ENCODE measurements around the gene CERT1. TPM values are rescaled to one million over a fixed set of nuclear protein-coding genes. Genes with fewer than 3 reads are reported as not detected.
"Not testable (repeated sequence)": the region's sequence is repeated elsewhere in the genome, so short reads cannot be mapped to it uniquely, and the experiment has no call there.

The CERT1 gene
- total and polyA plus RNA-seq, 9 of the 15 experiments (the other 6 are each of a cell fraction or from before 2014, with no cell fraction given): 3.4 to 24.7 (median 9.8) TPM

DNA sequence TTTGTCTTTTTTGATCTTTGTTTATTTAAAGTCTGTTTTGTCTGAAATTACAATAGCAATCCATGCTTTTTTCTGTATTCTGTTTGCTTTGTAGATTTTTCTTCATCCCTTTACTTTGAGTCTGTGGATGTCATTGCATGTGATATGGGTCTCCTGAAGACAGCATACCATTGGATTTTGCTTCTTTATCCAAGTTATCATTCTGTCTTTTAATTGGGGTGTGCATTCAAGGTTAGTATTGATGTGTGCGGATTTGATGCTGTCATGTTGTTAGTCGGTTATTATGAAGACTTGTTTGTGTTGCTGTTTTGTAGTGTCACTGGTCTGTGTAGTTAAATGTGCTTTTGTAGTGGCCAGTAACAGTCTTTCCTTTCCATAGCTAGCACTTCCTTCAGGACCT is 23.3 kb upstream of the CERT1 start:
- H3K9me1 ChIP-seq (ENCODE audit: control insufficient read depth, insufficient read depth, low read length): no peaks in the 10 kb centered on the region
- H4K20me1 ChIP-seq (replicated peaks; ENCODE audit: control insufficient read depth, insufficient read depth, low read length): no peaks in the 10 kb centered on the region
- H3K4me2 ChIP-seq (ENCODE audit: insufficient read depth, low read length): no peak overlapping the region
- H3K27me3 ChIP-seq (ENCODE audit: control insufficient read depth in 2 of 2, insufficient read depth in 2 of 2, low read length in 2 of 2): no peaks in the 10 kb centered on the region
- no peak overlapping the region for H3K4me3 ChIP-seq
- peaks cover 0 to 9% of the 10 kb centered on the region in 2 experiments; a peak in 2 of 5 replicates for H3K4me1 ChIP-seq (replicated peaks in 1 of 2; ENCODE audit: control insufficient read depth in 2 of 2, insufficient read depth in 2 of 2, low read length in 2 of 2)
- H3K9ac ChIP-seq (ENCODE audit: insufficient read depth in 1 of 2, low read depth in 2 of 2, low read length in 2 of 2): no peak overlapping the region
- in situ Hi-C loops (cut with MboI): no loop called here
- POLR2A ChIA-PET: no interaction called here
- no peak overlapping the region for H2AFZ ChIP-seq (ENCODE audit: low read depth, low read length)
- intact Hi-C loops (cut with micrococcal nuclease): no loop called here
- no peak overlapping the region for H3K27ac ChIP-seq (ENCODE audit: extremely low read depth, low read depth, low read length)
- peaks cover 49% of the 10 kb centered on the region for H3K79me2 ChIP-seq (ENCODE audit: control insufficient read depth, insufficient read depth, low read length)
- WGBS (ENCODE audit: insufficient coverage, low coverage, missing lambda C conversion rate): 78% methylated on average over 2 of the region's 2 CpGs
- BruUV-seq (replicated peaks): no TSS peak
- FAIRE-seq (no peak), ATAC-seq (no peak), DNase-seq (ENCODE audit: extremely low read depth in 1 of 4, low spot score in 3 of 4) (no peak)
- no peaks in the 10 kb centered on the region for H3K9me3 ChIP-seq (replicated peaks; ENCODE audit: control insufficient read depth, insufficient read depth, low read depth, low read length)
- no peak for TF ChIP-seq NFYB (IDR thresholded peaks at IDR 0.05; ENCODE audit: extremely low read depth, insufficient read length)
- no peak for TF ChIP-seq OTX1 (CRISPR knock-in tag; IDR thresholded peaks at IDR 0.05)
- TF ChIP-seq GATA2 (CRISPR knock-in tag; IDR thresholded peaks at IDR 0.05): no peak
- TF ChIP-seq KLF13 (tag; IDR thresholded peaks at IDR 0.05; ENCODE audit: borderline replicate concordance, low read depth): no peak
- no peak for TF ChIP-seq THRAP3 (IDR thresholded peaks at IDR 0.05; ENCODE audit: borderline replicate concordance)
- no peak for TF ChIP-seq PHB (CRISPR knock-in tag; IDR thresholded peaks at IDR 0.05)
- TF ChIP-seq, protein P1, sequence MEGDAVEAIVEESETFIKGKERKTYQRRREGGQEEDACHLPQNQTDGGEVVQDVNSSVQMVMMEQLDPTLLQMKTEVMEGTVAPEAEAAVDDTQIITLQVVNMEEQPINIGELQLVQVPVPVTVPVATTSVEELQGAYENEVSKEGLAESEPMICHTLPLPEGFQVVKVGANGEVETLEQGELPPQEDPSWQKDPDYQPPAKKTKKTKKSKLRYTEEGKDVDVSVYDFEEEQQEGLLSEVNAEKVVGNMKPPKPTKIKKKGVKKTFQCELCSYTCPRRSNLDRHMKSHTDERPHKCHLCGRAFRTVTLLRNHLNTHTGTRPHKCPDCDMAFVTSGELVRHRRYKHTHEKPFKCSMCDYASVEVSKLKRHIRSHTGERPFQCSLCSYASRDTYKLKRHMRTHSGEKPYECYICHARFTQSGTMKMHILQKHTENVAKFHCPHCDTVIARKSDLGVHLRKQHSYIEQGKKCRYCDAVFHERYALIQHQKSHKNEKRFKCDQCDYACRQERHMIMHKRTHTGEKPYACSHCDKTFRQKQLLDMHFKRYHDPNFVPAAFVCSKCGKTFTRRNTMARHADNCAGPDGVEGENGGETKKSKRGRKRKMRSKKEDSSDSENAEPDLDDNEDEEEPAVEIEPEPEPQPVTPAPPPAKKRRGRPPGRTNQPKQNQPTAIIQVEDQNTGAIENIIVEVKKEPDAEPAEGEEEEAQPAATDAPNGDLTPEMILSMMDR (IDR thresholded peaks at IDR 0.05 in 2 of 3, conservative IDR thresholded peaks at IDR 0.05 in 1 of 3; ENCODE audit: insufficient read depth in 2 of 3, low read depth in 1 of 3, low read length in 3 of 3): no peak
- TF ChIP-seq ZNF79 (CRISPR knock-in tag; IDR thresholded peaks at IDR 0.05; ENCODE audit: low read depth): no peak
- TF ChIP-seq ZNF766 (CRISPR knock-in tag; conservative IDR thresholded peaks at IDR 0.05): no peak
- TF ChIP-seq MEIS2 (IDR thresholded peaks at IDR 0.05; ENCODE audit: partially characterized antibody): no peak
- TF ChIP-seq SRF (CRISPR knock-in tag; IDR thresholded peaks at IDR 0.05): no peak
- TF ChIP-seq ZNF586 (CRISPR knock-in tag; conservative IDR thresholded peaks at IDR 0.05): no peak
- no peak for TF ChIP-seq PCBP2 (IDR thresholded peaks at IDR 0.05; ENCODE audit: low read depth, low read length, poor library complexity, severe bottlenecking)
- CTCF ChIA-PET (ENCODE audit: low intra/inter-chr PET ratio): no interaction called here
- no peaks in the 10 kb centered on the region for H3K36me3 ChIP-seq (ENCODE audit: control insufficient read depth, insufficient read depth, low read length)

DNA sequence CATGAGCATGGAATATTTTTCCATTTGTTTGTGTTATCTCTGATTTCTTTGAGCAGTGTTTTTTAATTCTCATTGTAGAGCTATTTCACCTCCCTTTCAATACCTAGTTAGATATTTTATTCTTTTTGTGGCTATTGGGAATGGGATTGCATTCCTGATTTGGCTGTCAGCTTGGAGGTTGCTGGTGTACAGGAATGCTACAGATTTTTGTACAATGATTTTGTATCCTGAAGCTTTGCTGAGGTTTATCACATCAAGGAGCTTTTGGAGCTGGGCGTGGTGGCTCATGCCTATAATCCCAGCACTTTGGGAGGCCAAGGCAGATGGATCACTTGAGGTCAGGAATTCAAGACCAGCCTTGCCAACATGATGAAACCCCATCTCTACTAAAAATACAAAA is 22.3 kb upstream of the CERT1 start:
- FAIRE-seq; H3K36me3 ChIP-seq (ENCODE audit: control insufficient read depth, insufficient read depth, low read length); H3K4me2 ChIP-seq (ENCODE audit: insufficient read depth, low read length); intact Hi-C loops (cut with micrococcal nuclease); H3K9me3 ChIP-seq (replicated peaks; ENCODE audit: control insufficient read depth, insufficient read depth, low read depth, low read length); H3K4me3 ChIP-seq; H3K27ac ChIP-seq (ENCODE audit: extremely low read depth, low read depth, low read length); H3K9ac ChIP-seq (ENCODE audit: insufficient read depth in 1 of 2, low read depth in 2 of 2, low read length in 2 of 2); H2AFZ ChIP-seq (ENCODE audit: low read depth, low read length); in situ Hi-C loops (cut with MboI); H4K20me1 ChIP-seq (replicated peaks; ENCODE audit: control insufficient read depth, insufficient read depth, low read length); H3K27me3 ChIP-seq (ENCODE audit: control insufficient read depth in 2 of 2, insufficient read depth in 2 of 2, low read length in 2 of 2); DNase-seq (ENCODE audit: extremely low read depth in 1 of 4, low spot score in 3 of 4); ATAC-seq; H3K4me1 ChIP-seq (replicated peaks in 1 of 2; ENCODE audit: control insufficient read depth in 2 of 2, insufficient read depth in 2 of 2, low read length in 2 of 2); CTCF ChIA-PET (ENCODE audit: low intra/inter-chr PET ratio); H3K9me1 ChIP-seq (ENCODE audit: control insufficient read depth, insufficient read depth, low read length); BruUV-seq (replicated peaks): not testable (repeated sequence)
- peaks cover 45% of the 10 kb centered on the region for H3K79me2 ChIP-seq (ENCODE audit: control insufficient read depth, insufficient read depth, low read length)
- 86% methylated on average over 1 of the region's 1 CpG for WGBS (ENCODE audit: insufficient coverage, low coverage, missing lambda C conversion rate)
- POLR2A ChIA-PET: interaction anchor here (0.6 kb wide), 1 partner anchor 9 kb away, joined by 3 read pairs; no protein-coding TSS in a partner anchor
